ENCODE results near the gene TLR8. TPM values are rescaled to one million over a fixed set of nuclear protein-coding genes. Genes with fewer than 3 reads are reported as not detected.

TLR8 gene
- total RNA-seq, 1 experiment from 2014 or later, result not detected

GRCh38 chrX:12945494-12945893 lies 39.1 kb downstream of the TLR8 start:
- ChIA-PET CTCF (interaction anchor here (1.1 to 2.3 kb wide), 3 partner anchors 14 to 542 kb away, joined by 3 to 43 read pairs (median 6); no protein-coding TSS in a partner anchor), POLR2A (no interaction called here)
- ATAC-seq (no peak), DNase-seq (ENCODE audit: low spot score) (no peak)
- Mint-ChIP-seq H3K4me3 (no peak overlapping the region), H3K9me3 (peaks cover 16% of the 10 kb centered on the region), H3K27me3 (ENCODE audit: low read depth) (no peaks in the 10 kb centered on the region; the same call in 1 of the 2 replicates), H3K27ac (peak overlapping the region; percentile 38; the same call in 1 of the 2 replicates), H3K36me3 (peaks cover 15% of the 10 kb centered on the region), H3K4me1 (peaks cover 26% of the 10 kb centered on the region)
- TF ChIP-seq FOXK1 (CRISPR knock-in tag; IDR thresholded peaks at IDR 0.05) (no peak), ETV6 (CRISPR knock-in tag; IDR thresholded peaks at IDR 0.05) (no peak), NR3C1 (CRISPR knock-in tag; conservative IDR thresholded peaks at IDR 0.05; ENCODE audit: low read depth) (no peak), ERG (CRISPR knock-in tag; IDR thresholded peaks at IDR 0.05) (no peak), TEAD1 (CRISPR knock-in tag; IDR thresholded peaks at IDR 0.05) (no peak), CTCF (IDR thresholded peaks at IDR 0.05) (no peak), SMAD3 (CRISPR knock-in tag; IDR thresholded peaks at IDR 0.05; ENCODE audit: borderline replicate concordance) (no peak), EMX1 (CRISPR knock-in tag; IDR thresholded peaks at IDR 0.05) (no peak), ZBTB21 (CRISPR knock-in tag; IDR thresholded peaks at IDR 0.05; ENCODE audit: borderline replicate concordance) (no peak)
- TF ChIP-seq, protein P1, sequence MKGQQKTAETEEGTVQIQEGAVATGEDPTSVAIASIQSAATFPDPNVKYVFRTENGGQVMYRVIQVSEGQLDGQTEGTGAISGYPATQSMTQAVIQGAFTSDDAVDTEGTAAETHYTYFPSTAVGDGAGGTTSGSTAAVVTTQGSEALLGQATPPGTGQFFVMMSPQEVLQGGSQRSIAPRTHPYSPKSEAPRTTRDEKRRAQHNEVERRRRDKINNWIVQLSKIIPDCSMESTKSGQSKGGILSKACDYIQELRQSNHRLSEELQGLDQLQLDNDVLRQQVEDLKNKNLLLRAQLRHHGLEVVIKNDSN (CRISPR knock-in tag; IDR thresholded peaks at IDR 0.05), result no peak
- TF ChIP-seq, protein P2, sequence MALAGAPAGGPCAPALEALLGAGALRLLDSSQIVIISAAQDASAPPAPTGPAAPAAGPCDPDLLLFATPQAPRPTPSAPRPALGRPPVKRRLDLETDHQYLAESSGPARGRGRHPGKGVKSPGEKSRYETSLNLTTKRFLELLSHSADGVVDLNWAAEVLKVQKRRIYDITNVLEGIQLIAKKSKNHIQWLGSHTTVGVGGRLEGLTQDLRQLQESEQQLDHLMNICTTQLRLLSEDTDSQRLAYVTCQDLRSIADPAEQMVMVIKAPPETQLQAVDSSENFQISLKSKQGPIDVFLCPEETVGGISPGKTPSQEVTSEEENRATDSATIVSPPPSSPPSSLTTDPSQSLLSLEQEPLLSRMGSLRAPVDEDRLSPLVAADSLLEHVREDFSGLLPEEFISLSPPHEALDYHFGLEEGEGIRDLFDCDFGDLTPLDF (CRISPR knock-in tag; IDR thresholded peaks at IDR 0.05), result no peak
- TF ChIP-seq, protein P3, sequence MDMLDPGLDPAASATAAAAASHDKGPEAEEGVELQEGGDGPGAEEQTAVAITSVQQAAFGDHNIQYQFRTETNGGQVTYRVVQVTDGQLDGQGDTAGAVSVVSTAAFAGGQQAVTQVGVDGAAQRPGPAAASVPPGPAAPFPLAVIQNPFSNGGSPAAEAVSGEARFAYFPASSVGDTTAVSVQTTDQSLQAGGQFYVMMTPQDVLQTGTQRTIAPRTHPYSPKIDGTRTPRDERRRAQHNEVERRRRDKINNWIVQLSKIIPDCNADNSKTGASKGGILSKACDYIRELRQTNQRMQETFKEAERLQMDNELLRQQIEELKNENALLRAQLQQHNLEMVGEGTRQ (CRISPR knock-in tag; IDR thresholded peaks at IDR 0.05), result no peak
- TF ChIP-seq, protein P4, sequence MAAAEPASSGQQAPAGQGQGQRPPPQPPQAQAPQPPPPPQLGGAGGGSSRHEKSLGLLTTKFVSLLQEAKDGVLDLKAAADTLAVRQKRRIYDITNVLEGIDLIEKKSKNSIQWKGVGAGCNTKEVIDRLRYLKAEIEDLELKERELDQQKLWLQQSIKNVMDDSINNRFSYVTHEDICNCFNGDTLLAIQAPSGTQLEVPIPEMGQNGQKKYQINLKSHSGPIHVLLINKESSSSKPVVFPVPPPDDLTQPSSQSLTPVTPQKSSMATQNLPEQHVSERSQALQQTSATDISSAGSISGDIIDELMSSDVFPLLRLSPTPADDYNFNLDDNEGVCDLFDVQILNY (CRISPR knock-in tag; IDR thresholded peaks at IDR 0.05), result no peak

DNA sequence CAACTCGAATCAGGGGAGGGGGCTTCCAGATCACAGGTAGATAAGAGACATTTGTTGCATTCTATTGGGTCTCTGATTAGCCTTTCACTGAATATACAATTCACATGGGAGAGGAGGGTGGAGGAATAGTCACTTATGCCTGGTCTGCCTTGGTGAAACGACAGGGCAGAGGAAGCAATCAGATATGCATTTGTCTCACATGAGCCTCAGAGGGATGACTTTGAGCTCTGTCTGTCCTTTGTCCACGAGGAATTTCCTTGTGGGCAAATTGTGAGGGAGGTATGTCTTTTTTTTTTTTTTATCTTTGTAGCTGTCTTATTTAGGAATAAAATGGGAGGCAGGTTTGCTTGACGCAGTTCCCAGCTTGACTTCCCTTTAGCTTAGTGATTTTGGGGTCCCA lies 40.0 kb downstream of the TLR8 start:
- H3K4me1 Mint-ChIP-seq, result peaks cover 31% of the 10 kb centered on the region
- peaks cover 7% of the 10 kb centered on the region for H3K9me3 Mint-ChIP-seq
- no peak overlapping the region for H3K27ac Mint-ChIP-seq
- ATAC-seq, result peak; percentile 7; the same call in 1 of the 2 replicates
- H3K36me3 Mint-ChIP-seq, result peaks cover 6% of the 10 kb centered on the region
- no peak overlapping the region for H3K4me3 Mint-ChIP-seq
- POLR2A ChIA-PET, result interaction anchor here (0.6 to 1.1 kb wide), 3 partner anchors 29 to 256 kb away, joined by 3 to 6 read pairs (median 4); partner anchors contain the start of gene TMSB4X
- CTCF ChIA-PET, result interaction anchor here (0.6 to 2.3 kb wide), 42 partner anchors 8 to 1190 kb away, joined by 3 to 43 read pairs (median 4); partner anchors contain the start of gene TCEANC
- no peaks in the 10 kb centered on the region for H3K27me3 Mint-ChIP-seq (ENCODE audit: low read depth)
- no peak for DNase-seq (ENCODE audit: low spot score)
- TF ChIP-seq HMGA2 (CRISPR knock-in tag; IDR thresholded peaks at IDR 0.05) (no peak), GRHL2 (CRISPR knock-in tag; IDR thresholded peaks at IDR 0.05; ENCODE audit: insufficient replicate concordance, severe bottlenecking) (no peak), MYBL2 (CRISPR knock-in tag; IDR thresholded peaks at IDR 0.05) (no peak), ZNF121 (CRISPR knock-in tag; IDR thresholded peaks at IDR 0.05) (no peak), ATF3 (CRISPR knock-in tag; conservative IDR thresholded peaks at IDR 0.05) (no peak), FOXJ3 (CRISPR knock-in tag; IDR thresholded peaks at IDR 0.05; ENCODE audit: borderline replicate concordance) (no peak), EMX1 (CRISPR knock-in tag; IDR thresholded peaks at IDR 0.05) (no peak), SP1 (CRISPR knock-in tag; conservative IDR thresholded peaks at IDR 0.05) (no peak)
- TF ChIP-seq, protein P1 (CRISPR knock-in tag; IDR thresholded peaks at IDR 0.05), result no peak
- TF ChIP-seq, protein P5, sequence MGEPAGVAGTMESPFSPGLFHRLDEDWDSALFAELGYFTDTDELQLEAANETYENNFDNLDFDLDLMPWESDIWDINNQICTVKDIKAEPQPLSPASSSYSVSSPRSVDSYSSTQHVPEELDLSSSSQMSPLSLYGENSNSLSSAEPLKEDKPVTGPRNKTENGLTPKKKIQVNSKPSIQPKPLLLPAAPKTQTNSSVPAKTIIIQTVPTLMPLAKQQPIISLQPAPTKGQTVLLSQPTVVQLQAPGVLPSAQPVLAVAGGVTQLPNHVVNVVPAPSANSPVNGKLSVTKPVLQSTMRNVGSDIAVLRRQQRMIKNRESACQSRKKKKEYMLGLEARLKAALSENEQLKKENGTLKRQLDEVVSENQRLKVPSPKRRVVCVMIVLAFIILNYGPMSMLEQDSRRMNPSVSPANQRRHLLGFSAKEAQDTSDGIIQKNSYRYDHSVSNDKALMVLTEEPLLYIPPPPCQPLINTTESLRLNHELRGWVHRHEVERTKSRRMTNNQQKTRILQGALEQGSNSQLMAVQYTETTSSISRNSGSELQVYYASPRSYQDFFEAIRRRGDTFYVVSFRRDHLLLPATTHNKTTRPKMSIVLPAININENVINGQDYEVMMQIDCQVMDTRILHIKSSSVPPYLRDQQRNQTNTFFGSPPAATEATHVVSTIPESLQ (CRISPR knock-in tag; IDR thresholded peaks at IDR 0.05), result no peak
- TF ChIP-seq, protein P6, sequence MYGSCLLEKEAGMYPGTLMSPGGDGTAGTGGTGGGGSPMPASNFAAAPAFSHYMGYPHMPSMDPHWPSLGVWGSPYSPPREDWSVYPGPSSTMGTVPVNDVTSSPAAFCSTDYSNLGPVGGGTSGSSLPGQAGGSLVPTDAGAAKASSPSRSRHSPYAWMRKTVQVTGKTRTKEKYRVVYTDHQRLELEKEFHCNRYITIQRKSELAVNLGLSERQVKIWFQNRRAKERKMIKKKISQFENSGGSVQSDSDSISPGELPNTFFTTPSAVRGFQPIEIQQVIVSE (CRISPR knock-in tag; IDR thresholded peaks at IDR 0.05; ENCODE audit: borderline replicate concordance), result no peak

Data from WTC11 (cell line).